GM21390 (cell line): ENCODE results near the gene SELENOV.
"Not testable (repeated sequence)": the region's sequence is repeated elsewhere in the genome, so short reads cannot be mapped to it uniquely, and the experiment has no call there.

ENCODE experiments used
- ATAC-seq: cut with Tn5 transposase; IDR thresholded peaks from one replicate; pipeline ENCODE4 v1.9.1; 2021; ENCODE audit not compliant: unreplicated experiment

SELENOV gene

GRCh38 chr19:39514840-39515550, at the start of gene SELENOV:
TSS of gene SELENOV (plus strand) at chr19:39515139. CDS start at chr19:39515213, 74 bp downstream.
- ATAC-seq, result no peak

GRCh38 chr19:39465956-39466747, 48.8 kb upstream of the SELENOV start:
- ATAC-seq, result no peak

GRCh38 chr19:39467941-39468340, 47.0 kb upstream of the SELENOV start:
- ATAC-seq, result no peak

GRCh38 chr19:39469036-39469435, 45.9 kb upstream of the SELENOV start:
- ATAC-seq, result no peak

- ATAC-seq, result no peak
These were observed 45.4 kb upstream of the SELENOV start for GRCh38 chr19:39469567-39469966.

- no peak for ATAC-seq
These were observed 44.1 kb upstream of the SELENOV start for GRCh38 chr19:39470724-39471339.

GRCh38 chr19:39471756-39472536, 43.0 kb upstream of the SELENOV start:
- no peak for ATAC-seq

- ATAC-seq, result no peak
These were observed 42.0 kb upstream of the SELENOV start for GRCh38 chr19:39472746-39473442.

GRCh38 chr19:39473443-39473960, 41.4 kb upstream of the SELENOV start:
- ATAC-seq, result no peak

- no peak for ATAC-seq
These were observed 40.8 kb upstream of the SELENOV start for GRCh38 chr19:39474139-39474620.

- ATAC-seq, result no peak
These were observed 39.2 kb upstream of the SELENOV start for GRCh38 chr19:39475748-39476147.

GRCh38 chr19:39479319-39479801, 35.6 kb upstream of the SELENOV start:
- not testable (repeated sequence) for ATAC-seq

- no peak for ATAC-seq
These were observed 35.0 kb upstream of the SELENOV start for GRCh38 chr19:39479916-39480315.

GRCh38 chr19:39480337-39481228, 34.4 kb upstream of the SELENOV start, which contains the start of gene TIMM50:
TSS of gene TIMM50 (plus strand) at chr19:39480838. CDS start at chr19:39480854, 16 bp downstream.
- ATAC-seq, result peak; percentile 85

GRCh38 chr19:39481229-39481545, 33.8 kb upstream of the SELENOV start:
- ATAC-seq, result no peak

- ATAC-seq, result no peak
These were observed 33.3 kb upstream of the SELENOV start for GRCh38 chr19:39481676-39482075.

- no peak for ATAC-seq
These were observed 31.8 kb upstream of the SELENOV start for GRCh38 chr19:39483141-39483540.

GRCh38 chr19:39489756-39490155, 25.2 kb upstream of the SELENOV start:
- ATAC-seq, result no peak

- no peak for ATAC-seq
These were observed 22.7 kb upstream of the SELENOV start for GRCh38 chr19:39492225-39492624.
